Mucosa of rectum (tissue), 2 donors: ENCODE results near the gene GLG1.
"Not testable (repeated sequence)": the region's sequence is repeated elsewhere in the genome, so short reads cannot be mapped to it uniquely, and the experiment has no call there.

Source experiments
- H3K27ac ChIP-seq, 2 donors: one replicate each; pipeline ENCODE4 v1.7.0; 2013; ENCODE audit warnings: inconsistent platforms in 2 of 2, low read depth in 2 of 2, low read length in 2 of 2
- H3K27me3 ChIP-seq, 2 donors: one replicate each; pipeline ENCODE4 v1.7.0; 2013; ENCODE audit warnings: low read length in 2 of 2; ENCODE audit not compliant: control insufficient read depth in 2 of 2, insufficient read depth in 2 of 2
- H3K36me3 ChIP-seq, 2 donors: one replicate each; pipeline ENCODE4 v1.7.0; 2013; ENCODE audit warnings: low read length in 2 of 2; ENCODE audit not compliant: control insufficient read depth in 2 of 2, insufficient read depth in 2 of 2
- H3K4me1 ChIP-seq, 2 donors: one replicate each; pipeline ENCODE4 v1.7.0; 2013; ENCODE audit warnings: low read length in 2 of 2, mild to moderate bottlenecking in 1 of 2; ENCODE audit not compliant: control insufficient read depth in 2 of 2, insufficient read depth in 2 of 2
- H3K4me3 ChIP-seq, 2 donors: one replicate each; pipeline ENCODE4 v1.7.0; 2013; ENCODE audit warnings: low read length in 2 of 2
- H3K9ac ChIP-seq, 2 donors: one replicate each; pipeline ENCODE4 v1.7.0; 2013; ENCODE audit warnings: low read length in 2 of 2, low read depth in 1 of 2, mild to moderate bottlenecking in 1 of 2
- H3K9me3 ChIP-seq, 2 donors: one replicate each; pipeline ENCODE4 v1.7.0; 2013; ENCODE audit warnings: low read length in 2 of 2; ENCODE audit not compliant: control insufficient read depth in 2 of 2
- donor health status: healthy.
- donor health status: Normal muscosa, but diverticular disease.

The GLG1 gene

DNA sequence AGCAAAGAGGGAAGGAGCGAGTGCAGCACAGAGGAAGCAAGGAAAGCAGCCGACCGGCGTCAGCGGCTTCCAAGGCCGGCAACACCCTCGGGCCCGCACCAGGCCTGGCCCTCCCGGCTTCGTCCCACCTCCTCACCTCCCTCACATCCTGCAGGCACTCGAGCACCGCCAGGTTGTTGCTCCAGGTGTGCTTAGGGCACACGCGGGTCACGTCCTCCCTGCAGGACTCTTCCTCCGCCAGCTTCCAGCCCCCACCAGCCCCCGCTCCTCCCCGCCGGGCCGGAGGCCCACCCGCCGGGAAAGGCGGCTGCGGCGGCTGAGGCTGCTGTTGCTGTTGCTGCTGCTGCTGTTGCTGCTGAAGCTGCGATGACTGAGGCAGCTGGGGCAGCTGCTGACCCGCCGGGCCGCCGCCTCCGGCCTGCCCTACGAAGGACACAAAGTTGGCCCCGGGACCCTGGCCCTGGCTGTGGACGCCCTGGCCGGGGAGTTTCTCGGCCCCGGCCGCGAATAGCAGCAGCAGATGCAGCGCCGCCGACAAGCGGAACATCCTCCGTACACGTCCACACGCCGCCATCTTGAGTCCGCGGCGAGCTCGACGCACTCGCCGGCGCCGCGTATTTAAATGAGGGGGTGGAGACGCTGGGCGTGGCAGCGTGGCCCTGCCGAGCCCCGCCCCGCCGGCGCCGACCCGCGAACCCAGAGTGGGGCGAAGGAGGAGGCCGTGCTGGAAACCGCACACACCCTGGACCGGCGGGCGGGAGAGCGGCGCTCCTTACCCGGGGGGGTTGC lies at the start of gene GLG1:
GLG1 (minus strand) TSS at position 594 of the 789 bp plus-strand sequence; CDS start at position 574, 20 bp downstream.
- peak within 1 kb of the TSS; percentile 82 to 88 for H3K9ac ChIP-seq

DNA sequence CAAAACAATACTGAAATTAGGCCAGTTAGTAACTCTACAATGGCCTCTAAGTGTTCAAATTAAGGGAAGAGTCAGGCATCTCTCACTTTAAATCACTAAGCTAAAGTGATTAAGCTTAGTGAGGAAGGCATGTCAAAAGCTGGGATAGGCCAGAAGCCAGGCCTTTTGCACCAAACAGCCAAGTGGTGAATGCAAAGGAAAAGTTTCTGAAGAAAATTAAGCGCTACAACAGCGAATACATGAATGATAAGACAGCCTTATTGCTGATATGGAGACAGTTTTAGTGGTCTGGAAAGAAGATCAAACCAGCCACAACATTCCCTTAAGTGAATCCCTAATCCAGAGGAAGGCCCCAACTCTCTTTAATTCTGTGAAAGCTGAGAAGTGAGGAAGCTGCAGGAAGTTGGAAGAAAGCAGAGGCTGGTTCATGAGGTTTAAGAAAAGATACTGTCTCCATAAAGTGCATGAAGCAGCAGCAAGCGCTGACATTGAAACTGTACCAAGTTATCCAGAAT lies 47.7 kb upstream of the GLG1 start:
- Histone ChIP-seq H3K4me1 (no peaks in the 10 kb centered on the region), H3K9me3 (no peaks in the 10 kb centered on the region), H3K36me3 (peaks cover 19 to 45% of the 10 kb centered on the region in 2 donors)

More for the DNA sequence above, at the start of gene GLG1:
- Histone ChIP-seq H3K36me3 (no peaks in the 10 kb centered on the region), H3K4me3 (peak within 1 kb of the TSS; percentile 88 to 92), H3K27ac (peak within 1 kb of the TSS; percentile 93 to 94), H3K9me3 (no peaks in the 10 kb centered on the region), H3K4me1 (peaks cover 12 to 13% of the 10 kb centered on the region in 2 donors), H3K27me3 (no peaks in the 10 kb centered on the region)

DNA sequence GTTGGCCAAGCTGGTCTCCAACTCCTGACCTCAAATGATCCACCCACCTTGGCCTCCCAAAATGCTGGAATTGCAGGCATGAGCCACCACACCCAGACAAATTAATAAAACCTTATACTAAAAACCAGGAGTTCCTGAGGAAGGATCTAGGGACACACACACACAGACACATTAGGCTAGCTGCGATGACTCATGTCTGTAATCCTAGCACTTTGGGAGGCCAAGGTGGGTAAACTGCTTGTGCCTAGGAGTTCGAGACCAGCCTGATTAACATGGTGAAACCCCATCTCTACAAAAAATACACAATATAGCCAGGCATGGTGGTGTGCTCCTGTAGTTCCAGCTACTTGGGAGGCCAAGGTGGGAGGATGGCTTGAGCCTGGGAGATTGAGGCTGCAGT lies 46.0 kb upstream of the GLG1 start:
- H3K27me3 ChIP-seq: not testable (repeated sequence)

More for the DNA sequence above, 47.7 kb upstream of the GLG1 start:
- H3K4me3 ChIP-seq: no peak overlapping the region
- no peaks in the 10 kb centered on the region for H3K27me3 ChIP-seq
- no peak overlapping the region for H3K27ac ChIP-seq
- H3K9ac ChIP-seq: no peak overlapping the region

DNA sequence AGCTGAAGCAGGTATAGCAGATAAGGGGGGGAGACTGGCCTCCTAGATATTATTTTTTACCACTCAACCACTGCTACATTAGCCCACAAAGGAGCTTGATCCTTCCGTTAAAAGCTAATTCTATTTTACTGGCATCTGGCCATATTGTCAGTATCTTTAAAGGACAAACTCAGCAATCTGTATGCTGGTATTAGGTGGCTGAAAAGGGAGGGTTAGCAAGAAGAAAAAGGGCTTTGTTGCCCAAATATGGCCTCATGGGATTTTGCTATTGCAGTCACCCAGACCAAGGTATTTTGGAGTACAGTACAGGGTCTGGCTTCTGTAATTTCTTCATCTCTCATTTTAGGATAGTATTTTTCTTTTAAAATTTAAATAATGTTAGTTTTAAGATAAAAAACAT lies 45.3 kb upstream of the GLG1 start:
- Histone ChIP-seq H3K27me3 (no peaks in the 10 kb centered on the region), H3K36me3 (peaks cover 15 to 40% of the 10 kb centered on the region in 2 donors), H3K4me3 (no peak overlapping the region), H3K9ac (no peak overlapping the region), H3K9me3 (no peaks in the 10 kb centered on the region), H3K27ac (no peak overlapping the region), H3K4me1 (no peaks in the 10 kb centered on the region)

More for the DNA sequence above, 46.0 kb upstream of the GLG1 start:
- not testable (repeated sequence) for H3K4me3 ChIP-seq, H3K9ac ChIP-seq, H3K9me3 ChIP-seq, H3K4me1 ChIP-seq, H3K27ac ChIP-seq
- H3K36me3 ChIP-seq: peaks cover 11 to 40% of the 10 kb centered on the region in 2 donors

GRCh38 chr16:74651841-74652240 lies 44.9 kb upstream of the GLG1 start:
- Histone ChIP-seq H3K27ac (no peak overlapping the region), H3K36me3 (peaks cover 16 to 40% of the 10 kb centered on the region in 2 donors), H3K9me3 (no peaks in the 10 kb centered on the region)

DNA sequence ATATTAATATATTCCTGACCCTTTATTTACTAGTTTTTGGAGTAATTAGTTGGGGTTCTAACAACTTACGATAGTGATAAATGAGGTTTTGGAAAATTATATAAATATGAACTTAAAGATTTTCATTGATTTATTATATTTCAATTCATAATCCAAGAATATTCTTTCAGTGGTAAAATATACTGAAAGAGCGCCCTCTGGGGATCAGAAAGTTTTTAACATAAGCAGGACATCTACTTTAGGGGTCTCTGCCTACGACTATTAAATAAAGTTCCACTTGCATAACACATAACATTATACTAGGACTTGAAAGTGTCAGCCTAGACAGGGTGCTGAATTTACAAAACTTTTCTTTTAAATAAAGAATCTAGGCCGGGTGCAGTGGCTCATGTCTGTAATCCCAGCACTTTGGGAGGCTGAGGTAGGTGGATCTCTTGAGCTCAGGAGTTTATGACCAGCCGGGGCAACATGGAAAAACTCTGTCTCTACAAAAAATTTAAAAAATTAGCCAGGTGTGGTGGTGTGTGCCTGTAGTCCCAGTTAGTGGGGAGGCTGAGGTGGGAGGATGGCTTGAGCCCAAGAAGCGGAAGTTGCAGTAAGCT lies 44.2 kb upstream of the GLG1 start:
- Histone ChIP-seq H3K4me3 (no peak overlapping the region), H3K36me3 (peaks cover 16 to 45% of the 10 kb centered on the region in 2 donors), H3K27me3 (no peaks in the 10 kb centered on the region), H3K4me1 (no peaks in the 10 kb centered on the region), H3K27ac (no peak overlapping the region), H3K9me3 (no peaks in the 10 kb centered on the region), H3K9ac (no peak overlapping the region)

More at GRCh38 chr16:74651841-74652240, 44.9 kb upstream of the GLG1 start:
- Histone ChIP-seq H3K4me1 (no peaks in the 10 kb centered on the region), H3K4me3 (no peak overlapping the region), H3K9ac (no peak overlapping the region), H3K27me3 (no peaks in the 10 kb centered on the region)

DNA sequence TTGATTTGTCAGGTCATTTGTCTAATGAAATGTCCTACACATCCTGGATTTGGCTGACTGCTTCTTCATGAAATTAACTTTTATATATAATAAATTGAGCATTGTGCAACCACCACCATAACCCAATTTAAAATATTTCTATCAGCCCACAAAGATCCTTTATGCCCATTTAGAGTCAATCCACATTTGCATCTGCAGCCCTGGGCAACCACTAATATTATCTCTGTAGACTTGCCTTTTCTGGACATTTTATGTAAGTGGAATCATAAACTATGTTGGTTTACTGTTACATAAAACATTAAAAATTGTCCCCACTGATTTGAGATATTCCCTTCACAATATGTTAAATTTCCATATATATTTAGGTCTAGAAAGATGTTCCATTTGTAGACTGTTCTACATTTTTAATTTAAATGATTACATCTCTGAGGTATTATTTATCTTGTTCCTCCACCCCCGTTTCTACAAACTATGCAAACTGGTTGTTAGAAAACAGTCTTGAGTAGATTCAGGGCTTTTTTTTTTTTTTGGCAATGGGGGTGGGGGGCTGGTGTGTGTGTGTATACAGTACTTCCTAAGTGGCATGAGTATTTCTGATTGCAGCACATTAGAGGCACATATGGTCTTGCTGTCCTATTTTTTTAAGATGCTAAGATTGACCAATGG lies 43.1 kb upstream of the GLG1 start:
- Histone ChIP-seq H3K9ac (no peak overlapping the region), H3K27me3 (no peaks in the 10 kb centered on the region), H3K36me3 (peaks cover 19 to 48% of the 10 kb centered on the region in 2 donors), H3K4me3 (no peak overlapping the region), H3K9me3 (no peaks in the 10 kb centered on the region), H3K27ac (no peak overlapping the region), H3K4me1 (no peaks in the 10 kb centered on the region)

DNA sequence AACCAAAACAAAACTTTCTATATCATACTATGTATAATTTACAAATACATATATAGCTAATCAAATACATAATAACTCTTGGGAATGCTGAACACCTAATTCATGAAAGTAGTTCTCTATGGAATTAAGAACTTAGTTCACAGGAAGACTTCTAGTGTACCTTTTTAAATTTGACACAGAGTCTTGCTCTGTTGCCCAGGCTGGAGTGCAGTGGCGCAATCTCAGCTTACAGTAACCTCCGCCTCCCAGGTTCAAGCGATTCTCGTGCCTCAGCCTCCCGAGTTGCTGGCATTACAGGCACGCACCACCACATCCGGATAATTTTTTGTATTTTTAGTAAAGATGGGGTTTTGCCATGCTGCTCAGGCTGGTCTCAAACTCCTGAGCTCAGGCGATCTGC lies 35.1 kb upstream of the GLG1 start:
- no peaks in the 10 kb centered on the region for H3K4me1 ChIP-seq
- H3K27me3 ChIP-seq: no peaks in the 10 kb centered on the region
- H3K27ac ChIP-seq: no peak overlapping the region
- H3K36me3 ChIP-seq: peaks cover 21 to 35% of the 10 kb centered on the region in 2 donors
- H3K4me3 ChIP-seq: no peak overlapping the region
- no peaks in the 10 kb centered on the region for H3K9me3 ChIP-seq
- no peak overlapping the region for H3K9ac ChIP-seq

GRCh38 chr16:74637742-74638453 lies 31.0 kb upstream of the GLG1 start:
- H3K9ac ChIP-seq: no peak overlapping the region
- no peaks in the 10 kb centered on the region for H3K9me3 ChIP-seq
- no peaks in the 10 kb centered on the region for H3K4me1 ChIP-seq
- H3K36me3 ChIP-seq: peaks cover 17 to 27% of the 10 kb centered on the region in 2 donors
- no peak overlapping the region for H3K27ac ChIP-seq
- H3K4me3 ChIP-seq: no peak overlapping the region
- H3K27me3 ChIP-seq: no peaks in the 10 kb centered on the region
